ENCODE data around the gene ZNF99.

GRCh38 chr19:22831211-22831610 is 47.3 kb upstream of the ZNF99 start:
- TF ChIP-seq CTCF (IDR thresholded peaks at IDR 0.05) (no peak), EP300 (IDR thresholded peaks at IDR 0.05) (no peak), POLR2AphosphoS5 (IDR thresholded peaks at IDR 0.05) (no peak), POLR2A (IDR thresholded peaks at IDR 0.05) (no peak)
